ENCODE results near the gene SPCS3.

GRCh38 chr4:176320340-176320975, 692 bp downstream of the SPCS3 start:
- TF ChIP-seq CTCF (conservative IDR thresholded peaks at IDR 0.05; ENCODE audit: low read length) (no peak), EZH2phosphoT487 (IDR thresholded peaks at IDR 0.05; ENCODE audit: borderline replicate concordance) (no peak)
